OCI-LY7 (cell line): ENCODE measurements around the gene MED22.

Experiments used
- EZH2phosphoT487 ChIP-seq: fragments of 200-600 bp; sonication (generic); IDR thresholded peaks from 2 replicates; pipeline ENCODE4 v1.6.1; 2018; ENCODE audit warnings: low read depth, borderline replicate concordance, mild to moderate bottlenecking, mixed run types, antibody characterized with exemption, low read length, moderate library complexity, mixed read lengths
- TF ChIP-seq, protein P1 (sequence below): fragments of 200-600 bp; sonication (generic); conservative IDR thresholded peaks from 2 replicates; pipeline ENCODE4 v1.5.1; 2014; ENCODE audit warnings: mild to moderate bottlenecking, antibody characterized with exemption, low read length, moderate library complexity, mixed read lengths

DNA sequence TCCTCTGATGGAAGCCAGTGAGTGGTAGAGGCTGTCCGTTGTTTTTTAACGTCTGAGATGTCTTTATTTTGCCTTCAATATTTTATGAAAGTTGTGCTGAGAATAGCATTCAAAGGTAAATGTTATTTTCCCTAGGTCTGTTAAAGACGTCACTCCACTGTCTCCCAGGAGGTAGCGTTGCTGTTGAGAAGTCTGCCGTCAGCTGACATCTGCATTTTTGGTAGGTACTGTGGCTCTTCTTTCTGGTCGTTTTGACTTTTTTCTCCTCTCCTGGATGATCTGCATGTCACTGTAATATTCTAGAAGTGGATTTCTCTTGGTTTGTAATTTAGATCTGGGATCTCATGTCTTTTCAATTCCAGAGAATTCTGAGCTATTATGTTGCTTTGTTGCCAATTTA is 38.3 kb downstream of the MED22 start:
- TF ChIP-seq, protein P1, sequence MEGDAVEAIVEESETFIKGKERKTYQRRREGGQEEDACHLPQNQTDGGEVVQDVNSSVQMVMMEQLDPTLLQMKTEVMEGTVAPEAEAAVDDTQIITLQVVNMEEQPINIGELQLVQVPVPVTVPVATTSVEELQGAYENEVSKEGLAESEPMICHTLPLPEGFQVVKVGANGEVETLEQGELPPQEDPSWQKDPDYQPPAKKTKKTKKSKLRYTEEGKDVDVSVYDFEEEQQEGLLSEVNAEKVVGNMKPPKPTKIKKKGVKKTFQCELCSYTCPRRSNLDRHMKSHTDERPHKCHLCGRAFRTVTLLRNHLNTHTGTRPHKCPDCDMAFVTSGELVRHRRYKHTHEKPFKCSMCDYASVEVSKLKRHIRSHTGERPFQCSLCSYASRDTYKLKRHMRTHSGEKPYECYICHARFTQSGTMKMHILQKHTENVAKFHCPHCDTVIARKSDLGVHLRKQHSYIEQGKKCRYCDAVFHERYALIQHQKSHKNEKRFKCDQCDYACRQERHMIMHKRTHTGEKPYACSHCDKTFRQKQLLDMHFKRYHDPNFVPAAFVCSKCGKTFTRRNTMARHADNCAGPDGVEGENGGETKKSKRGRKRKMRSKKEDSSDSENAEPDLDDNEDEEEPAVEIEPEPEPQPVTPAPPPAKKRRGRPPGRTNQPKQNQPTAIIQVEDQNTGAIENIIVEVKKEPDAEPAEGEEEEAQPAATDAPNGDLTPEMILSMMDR = no peak
- no peak for TF ChIP-seq EZH2phosphoT487
